Stomach (tissue), 19 donors: ENCODE measurements around the gene UBA52. TPM values are rescaled to one million over a fixed set of nuclear protein-coding genes. Genes with fewer than 3 reads are reported as not detected.
"Not testable (repeated sequence)": the region's sequence is repeated elsewhere in the genome, so short reads cannot be mapped to it uniquely, and the experiment has no call there.

Experiments
- DNase-seq, 2 donors: peaks; one replicate each; pipeline versions ENCODE4 v3.0.0 to v3.0.0-alpha.2; 2013 to 2019
- H3K27ac ChIP-seq, 5 donors: fragments of 200-600 bp in 4 of 5; sonication (generic) in 4 of 5; one replicate each; pipeline ENCODE4 v1.5.1; 2013 to 2019; ENCODE audit warnings: mild to moderate bottlenecking in 1 of 5, moderate library complexity in 1 of 5
- H3K27me3 ChIP-seq, 3 donors: fragments of 200-600 bp; sonication (generic); one replicate each; pipeline ENCODE4 v1.5.1; 2017 to 2019; ENCODE audit warnings: mixed run types in 1 of 3
- H3K36me3 ChIP-seq, 4 donors: fragments of 200-600 bp; sonication (generic); 1 replicate in 3 of 4; 2 replicates in 1 of 4; pipeline ENCODE4 v1.5.1; 2016 to 2019
- H3K4me1 ChIP-seq, 4 donors: fragments of 200-600 bp; sonication (generic); one replicate each; pipeline ENCODE4 v1.5.1; 2016 to 2019
- H3K4me3 ChIP-seq, 4 donors: fragments of 200-600 bp; sonication (generic) in 3 of 4; one replicate each; pipeline ENCODE4 v1.5.1; 2016 to 2019; ENCODE audit warnings: mild to moderate bottlenecking in 1 of 4
- H3K9me3 ChIP-seq, 4 donors: fragments of 200-600 bp; sonication (generic); one replicate each; pipeline ENCODE4 v1.5.1; 2016 to 2019
- CTCF ChIP-seq, 7 experiments: fragments of 450-650 bp in 4 of 7; fragments of 200-600 bp in 3 of 7; sonication (generic) in 3 of 7; IDR thresholded peaks; one replicate each; pipeline ENCODE4 v1.5.1; 2016 to 2019; ENCODE audit warnings: antibody characterized with exemption in 7 of 7, control low read depth in 2 of 7, mild to moderate bottlenecking in 1 of 7
- EP300 ChIP-seq: sonication (generic); formaldehyde crosslinking; IDR thresholded peaks from one replicate; pipeline ENCODE4 v1.6.1; 2017; ENCODE audit warnings: antibody characterized with exemption
- POLR2A ChIP-seq, 4 donors: fragments of 450-650 bp; IDR thresholded peaks; one replicate each; pipeline ENCODE4 v1.6.1; 2016; ENCODE audit warnings: antibody characterized with exemption in 4 of 4, control low read depth in 2 of 4, mild to moderate bottlenecking in 1 of 4, moderate library complexity in 1 of 4
- POLR2AphosphoS5 ChIP-seq, 3 donors: sonication (generic); formaldehyde crosslinking; IDR thresholded peaks; one replicate each; pipeline ENCODE4 v1.6.1; 2016; ENCODE audit warnings: antibody characterized with exemption in 3 of 3
- WGBS, 5 donors: extraction: QIAGEN DNeasy Blood & Tissue Kit in 3 of 5; methylation state at CpG; one replicate each; pipeline versions ENCODE4 v1.1.5 to v1.1.7; 2013 to 2018; 5-methylcytosine and 5-hydroxymethylcytosine counted together
- intact Hi-C: fragments of 100-400 bp; cut with DNase I; formaldehyde crosslinking; loops from one replicate; pipeline ENCODE4 v1.15.1; 2023; ENCODE audit warnings: low total_unique reads
- long read RNA-seq, 10 donors: transcript quantifications; one replicate each; lab custom pipeline, GENCODE V29; 2026
- polyA plus RNA-seq, 3 donors: library from polyadenylated mRNA; stranded (reverse); fragments of 200-250 nt; gene quantifications; one replicate each; pipeline ENCODE4 v1.2.3, GENCODE V29; 2013
- total RNA-seq, 5 donors: library from RNA; depleted of rRNA; stranded (reverse); fragments of >200 nt; gene quantifications; one replicate each; pipeline versions ENCODE4 v1.1.0 to v1.2.3, GENCODE V29; 2014 to 2016
- donor health status: healthy with polysubstance abuse.
- donor health status: Bipolar disorder and iron deficiency.
- donor health status: healthy.

The UBA52 gene
- 100 to 1,000 TPM in 4 of 5 donors, 10 to 100 TPM in 1; 84.3 to 596 (median 358) TPM for total RNA-seq
- 1,000 to 10,000 TPM; 1,291 to 1,681 (median 1,311) TPM for polyA plus RNA-seq
- long read RNA-seq, donor 1, transcript UBA52-209 (4 exons, 514 nt): major isoform, 57 of 193 reads
- long read RNA-seq, donor 1, transcript UBA52-201 (5 exons, 572 nt): minor isoform, 55 of 193 reads
- long read RNA-seq, donor 1, transcript UBA52-202 (5 exons, 2,845 nt): minor isoform, 48 of 193 reads
- long read RNA-seq, donor 1, partial matches to known transcripts: 23 of 193 reads
- long read RNA-seq, donor 1, other reads (novel, unspliced or antisense): 9 of 193 reads
- long read RNA-seq, donor 2, transcript UBA52-202 (5 exons, 2,845 nt): minor isoform, 63 of 227 reads
- long read RNA-seq, donor 2, transcript UBA52-209 (4 exons, 514 nt): minor isoform, 66 of 227 reads
- long read RNA-seq, donor 2, transcript UBA52-201 (5 exons, 572 nt): major isoform, 72 of 227 reads
- long read RNA-seq, donor 2, partial matches to known transcripts: 16 of 227 reads
- long read RNA-seq, donor 2, other reads (novel, unspliced or antisense): 7 of 227 reads
- long read RNA-seq, donor 3, transcript UBA52-209 (4 exons, 514 nt): minor isoform, 83 of 338 reads
- long read RNA-seq, donor 3, transcript UBA52-202 (5 exons, 2,845 nt): minor isoform, 89 of 338 reads
- long read RNA-seq, donor 3, transcript UBA52-201 (5 exons, 572 nt): major isoform, 114 of 338 reads
- long read RNA-seq, donor 3, partial matches to known transcripts: 48 of 338 reads
- long read RNA-seq, donor 3, other reads (novel, unspliced or antisense): 0 of 338 reads
- long read RNA-seq, donor 4, transcript UBA52-201 (5 exons, 572 nt): minor isoform, 10 of 30 reads
- long read RNA-seq, donor 4, transcript UBA52-209 (4 exons, 514 nt): major isoform, 13 of 30 reads
- long read RNA-seq, donor 4, transcript UBA52-202 (5 exons, 2,845 nt): minor isoform, 7 of 30 reads
- long read RNA-seq, donor 4, partial matches to known transcripts: 0 of 30 reads
- long read RNA-seq, donor 4, other reads (novel, unspliced or antisense): 0 of 30 reads
- long read RNA-seq, donor 5, transcript UBA52-209 (4 exons, 514 nt): minor isoform, 100 of 479 reads
- long read RNA-seq, donor 5, transcript UBA52-201 (5 exons, 572 nt): major isoform, 194 of 479 reads
- long read RNA-seq, donor 5, transcript UBA52-202 (5 exons, 2,845 nt): minor isoform, 107 of 479 reads
- long read RNA-seq, donor 5, partial matches to known transcripts: 28 of 479 reads
- long read RNA-seq, donor 5, other reads (novel, unspliced or antisense): 46 of 479 reads
- long read RNA-seq, donor 6, transcript UBA52-209 (4 exons, 514 nt): minor isoform, 187 of 731 reads
- long read RNA-seq, donor 6, transcript UBA52-202 (5 exons, 2,845 nt): minor isoform, 175 of 731 reads
- long read RNA-seq, donor 6, transcript UBA52-201 (5 exons, 572 nt): major isoform, 259 of 731 reads
- long read RNA-seq, donor 6, partial matches to known transcripts: 60 of 731 reads
- long read RNA-seq, donor 6, other reads (novel, unspliced or antisense): 46 of 731 reads
- long read RNA-seq, donor 7, transcript UBA52-201 (5 exons, 572 nt): major isoform, 242 of 654 reads
- long read RNA-seq, donor 7, transcript UBA52-206 (3 exons, 508 nt): minor isoform, 5 of 654 reads
- long read RNA-seq, donor 7, transcript UBA52-202 (5 exons, 2,845 nt): minor isoform, 152 of 654 reads
- long read RNA-seq, donor 7, transcript UBA52-209 (4 exons, 514 nt): minor isoform, 149 of 654 reads
- long read RNA-seq, donor 7, partial matches to known transcripts: 51 of 654 reads
- long read RNA-seq, donor 7, other reads (novel, unspliced or antisense): 52 of 654 reads
- long read RNA-seq, donor 8, transcript UBA52-206 (3 exons, 508 nt): minor isoform, 5 of 537 reads
- long read RNA-seq, donor 8, transcript UBA52-202 (5 exons, 2,845 nt): minor isoform, 133 of 537 reads
- long read RNA-seq, donor 8, transcript UBA52-209 (4 exons, 514 nt): minor isoform, 118 of 537 reads
- long read RNA-seq, donor 8, transcript UBA52-201 (5 exons, 572 nt): major isoform, 208 of 537 reads
- long read RNA-seq, donor 8, partial matches to known transcripts: 32 of 537 reads
- long read RNA-seq, donor 8, other reads (novel, unspliced or antisense): 39 of 537 reads
- long read RNA-seq, donor 9, transcript UBA52-201 (5 exons, 572 nt): major isoform, 276 of 732 reads
- long read RNA-seq, donor 9, transcript UBA52-206 (3 exons, 508 nt): minor isoform, 6 of 732 reads
- long read RNA-seq, donor 9, transcript UBA52-209 (4 exons, 514 nt): minor isoform, 117 of 732 reads
- long read RNA-seq, donor 9, transcript UBA52-202 (5 exons, 2,845 nt): minor isoform, 116 of 732 reads
- long read RNA-seq, donor 9, partial matches to known transcripts: 154 of 732 reads
- long read RNA-seq, donor 9, other reads (novel, unspliced or antisense): 55 of 732 reads
- long read RNA-seq, donor 10, transcript UBA52-209 (4 exons, 514 nt): minor isoform, 40 of 187 reads
- long read RNA-seq, donor 10, transcript UBA52-202 (5 exons, 2,845 nt): minor isoform, 41 of 187 reads
- long read RNA-seq, donor 10, transcript UBA52-201 (5 exons, 572 nt): major isoform, 72 of 187 reads
- long read RNA-seq, donor 10, partial matches to known transcripts: 17 of 187 reads
- long read RNA-seq, donor 10, other reads (novel, unspliced or antisense): 16 of 187 reads

- peaks cover 58 to 71% (median 67%) of the 10 kb centered on the region in 4 donors for H3K36me3 ChIP-seq
- no peaks in the 10 kb centered on the region for H3K9me3 ChIP-seq
- no peaks in the 10 kb centered on the region for H3K27me3 ChIP-seq
- H3K27ac ChIP-seq: peak within 1 kb of the TSS; percentile 91 to 98 (median 93)
- peak; percentile 99 to 100 for DNase-seq
- H3K4me3 ChIP-seq: peak within 1 kb of the TSS; percentile 77 to 94 (median 86)
- peaks cover 15 to 31% (median 26%) of the 10 kb centered on the region in 4 donors for H3K4me1 ChIP-seq
- WGBS, 5 donors: 0 to 1% (median 0%) methylated on average over 32 to 75 of the region's 75 CpGs
- intact Hi-C loops: no loop called here
- TF ChIP-seq POLR2AphosphoS5 (IDR thresholded peaks at IDR 0.05) (peak; percentile 87 to 98 (median 95)), POLR2A (IDR thresholded peaks at IDR 0.05) (peak in 2 of 4 donors; percentile 50 to 67), CTCF (IDR thresholded peaks at IDR 0.05) (no peak), EP300 (no peak)
Observed at GRCh38 chr19:18571564-18572344, at the start of gene UBA52. Gene UBA52 (plus strand): TSS chr19:18571857. CDS start chr19:18573301, 1,444 bp downstream.

- Histone ChIP-seq H3K36me3 (no peaks in the 10 kb centered on the region), H3K27ac (peak overlapping the region; percentile 97 to 100 (median 99)), H3K4me1 (peaks cover 18 to 37% (median 33%) of the 10 kb centered on the region in 4 donors), H3K27me3 (no peaks in the 10 kb centered on the region), H3K4me3 (peak overlapping the region; percentile 73 to 99 (median 91)), H3K9me3 (no peaks in the 10 kb centered on the region)
- TF ChIP-seq CTCF (IDR thresholded peaks at IDR 0.05) (peak in 1 of 7 experiments; percentile 30), POLR2A (IDR thresholded peaks at IDR 0.05) (no peak), EP300 (no peak), POLR2AphosphoS5 (IDR thresholded peaks at IDR 0.05) (peak; percentile 42 to 86 (median 50))
- intact Hi-C loops: no loop called here
- WGBS, 5 donors: 1 to 2% (median 1%) methylated on average over 37 to 51 of the region's 51 CpGs
- DNase-seq: peak; percentile 100
Observed at GRCh38 chr19:18522124-18522861, 49.4 kb upstream of the UBA52 start.

- DNase-seq, H3K27me3 ChIP-seq, H3K9me3 ChIP-seq, H3K36me3 ChIP-seq, intact Hi-C loops: not testable (repeated sequence)
- Histone ChIP-seq H3K4me3 (peak overlapping the region in 2 of 4 donors; percentile 6 to 16), H3K27ac (peak overlapping the region; percentile 35 to 100 (median 60)), H3K4me1 (peaks cover 18 to 32% (median 30%) of the 10 kb centered on the region in 4 donors)
- WGBS, 5 donors: 59 to 70% (median 61%) methylated on average over 19 of the region's 19 CpGs
Observed at GRCh38 chr19:18522862-18523440, 48.7 kb upstream of the UBA52 start.
